H9 (cell line): ENCODE measurements around the gene CDK17. TPM values are rescaled to one million over a fixed set of nuclear protein-coding genes. Genes with fewer than 3 reads are reported as not detected.
A peak's percentile ranks its signal among the peaks of the same experiment; 100 is the strongest.

Source experiments
- DNase-seq: peaks from one replicate; pipeline ENCODE4 v3.0.0-alpha.2; 2017
- H2AFZ ChIP-seq: one replicate; pipeline ENCODE4 v1.6.1; 2013; ENCODE audit warnings: mild to moderate bottlenecking, low read length, control low read depth, moderate library complexity
- H2AK5ac ChIP-seq: 2 replicates; pipeline ENCODE4 v1.6.1; 2013; ENCODE audit warnings: low read length, control low read depth, mixed read lengths; ENCODE audit not compliant: insufficient read length
- H2BK120ac ChIP-seq: one replicate; pipeline ENCODE4 v1.6.1; 2013; ENCODE audit warnings: low read depth, mild to moderate bottlenecking, low read length, control low read depth, inconsistent platforms; ENCODE audit not compliant: poor library complexity, severe bottlenecking
- H2BK12ac ChIP-seq: 2 replicates; pipeline ENCODE4 v1.6.1; 2013; ENCODE audit warnings: low read length, control low read depth, mixed read lengths, low read depth; ENCODE audit not compliant: insufficient read length
- H2BK15ac ChIP-seq: 2 replicates; pipeline ENCODE4 v1.6.1; 2013; ENCODE audit warnings: low read depth, low read length, control low read depth
- H2BK20ac ChIP-seq: one replicate; pipeline ENCODE4 v1.6.1; 2013; ENCODE audit warnings: low read depth, mild to moderate bottlenecking, low read length, control low read depth, inconsistent platforms; ENCODE audit not compliant: poor library complexity, severe bottlenecking
- H2BK5ac ChIP-seq: 2 replicates; pipeline ENCODE4 v1.6.1; 2013; ENCODE audit warnings: low read length, control low read depth, mixed read lengths; ENCODE audit not compliant: insufficient read length
- H3K14ac ChIP-seq: 2 replicates; pipeline ENCODE4 v1.6.1; 2013; ENCODE audit warnings: low read length, control low read depth; ENCODE audit not compliant: insufficient read depth
- H3K18ac ChIP-seq: 2 replicates; pipeline ENCODE4 v1.6.1; 2013; ENCODE audit warnings: low read depth, mild to moderate bottlenecking, mixed read lengths, low read length, control low read depth; ENCODE audit not compliant: insufficient read length
- H3K23ac ChIP-seq: 2 replicates; pipeline ENCODE4 v1.6.1; 2013; ENCODE audit warnings: low read length, control low read depth, mixed read lengths, low read depth; ENCODE audit not compliant: insufficient read length
- H3K23me2 ChIP-seq: 2 replicates; pipeline ENCODE4 v1.6.1; 2013; ENCODE audit warnings: low read depth, mild to moderate bottlenecking, mixed read lengths, low read length, control low read depth; ENCODE audit not compliant: insufficient read length, poor library complexity, severe bottlenecking
- H3K27ac ChIP-seq: 2 replicates; pipeline ENCODE4 v1.5.1; 2013; ENCODE audit warnings: low read length, control low read depth, mixed read lengths, low read depth; ENCODE audit not compliant: insufficient read length
- H3K27me3 ChIP-seq: 2 replicates; pipeline ENCODE4 v1.6.1; 2013; ENCODE audit warnings: low read length, control low read depth, inconsistent platforms; ENCODE audit not compliant: insufficient read depth
- H3K4ac ChIP-seq: 2 replicates; pipeline ENCODE4 v1.6.1; 2013; ENCODE audit warnings: low read depth, mild to moderate bottlenecking, control low read depth, inconsistent platforms, low read length, moderate library complexity
- H3K4me1 ChIP-seq: 2 replicates; pipeline ENCODE4 v1.6.1; 2013; ENCODE audit warnings: low read length, control low read depth, inconsistent platforms; ENCODE audit not compliant: insufficient read depth
- H3K4me2 ChIP-seq: 2 replicates; pipeline ENCODE4 v1.6.1; 2013; ENCODE audit warnings: low read length, control low read depth, mixed read lengths; ENCODE audit not compliant: insufficient read length, insufficient read depth
- H3K56ac ChIP-seq: 2 replicates; pipeline ENCODE4 v1.6.1; 2013; ENCODE audit warnings: low read depth, mild to moderate bottlenecking, mixed read lengths, low read length, control low read depth; ENCODE audit not compliant: insufficient read length
- H3K79me1 ChIP-seq: 2 replicates; pipeline ENCODE4 v1.6.1; 2013; ENCODE audit warnings: low read depth, mild to moderate bottlenecking, moderate library complexity, low read length, control low read depth, inconsistent platforms; ENCODE audit not compliant: insufficient read depth, poor library complexity, severe bottlenecking
- H3K79me2 ChIP-seq: 2 replicates; pipeline ENCODE4 v1.6.1; 2013; ENCODE audit warnings: low read length, control low read depth, inconsistent platforms; ENCODE audit not compliant: insufficient read depth
- H3K9ac ChIP-seq: 2 replicates; pipeline ENCODE4 v1.6.1; 2013; ENCODE audit warnings: low read length, control low read depth, mixed read lengths; ENCODE audit not compliant: insufficient read length; ENCODE audit errors: extremely low read depth
- H3K9me3 ChIP-seq: one replicate; pipeline ENCODE4 v1.6.1; 2013; ENCODE audit warnings: low read depth, low read length, inconsistent platforms; ENCODE audit not compliant: control insufficient read depth
- H3T11ph ChIP-seq: one replicate; pipeline ENCODE4 v1.6.1; 2013; ENCODE audit warnings: mild to moderate bottlenecking, low read length, control low read depth, inconsistent platforms
- H4K20me1 ChIP-seq: one replicate; pipeline ENCODE4 v1.6.1; 2013; ENCODE audit not compliant: control insufficient read depth, insufficient read length, insufficient read depth
- H4K5ac ChIP-seq: 2 replicates; pipeline ENCODE4 v1.6.1; 2013; ENCODE audit warnings: low read depth, mild to moderate bottlenecking, mixed read lengths, low read length, control low read depth; ENCODE audit not compliant: insufficient read length
- H4K8ac ChIP-seq: replicated peaks from 2 replicates; pipeline ENCODE4 v1.6.1; 2013; ENCODE audit warnings: low read length, control low read depth, mixed read lengths, low read depth; ENCODE audit not compliant: insufficient read length
- H4K91ac ChIP-seq: 2 replicates; pipeline ENCODE4 v1.6.1; 2013; ENCODE audit warnings: low read depth, mild to moderate bottlenecking, moderate library complexity, mixed read lengths, low read length, control low read depth; ENCODE audit not compliant: insufficient read length
- H3K27ac Mint-ChIP-seq, 3 experiments: 2 replicates in 2 of 3; 3 replicates in 1 of 3; pipeline ENCODE4 v1.8.0; 2020 to 2021; ENCODE audit warnings: mixed read lengths in 3 of 3, mild to moderate bottlenecking in 1 of 3, moderate library complexity in 1 of 3
- H3K27me3 Mint-ChIP-seq: 2 replicates; pipeline ENCODE4 v1.8.0; 2021; ENCODE audit warnings: low read depth, mild to moderate bottlenecking, moderate library complexity, mixed read lengths
- H3K36me3 Mint-ChIP-seq, 3 experiments: 2 replicates in 2 of 3; 3 replicates in 1 of 3; pipeline ENCODE4 v1.8.0; 2020 to 2021; ENCODE audit warnings: low read depth in 3 of 3, mixed read lengths in 3 of 3; ENCODE audit not compliant: insufficient read depth in 1 of 3
- H3K4me1 Mint-ChIP-seq, 2 experiments: 2 replicates each; pipeline ENCODE4 v1.8.0; 2020; ENCODE audit warnings: mixed read lengths in 2 of 2
- H3K4me3 Mint-ChIP-seq, 2 experiments: 2 replicates in 1 of 2; 3 replicates in 1 of 2; pipeline ENCODE4 v1.8.0; 2020 to 2021; ENCODE audit warnings: mild to moderate bottlenecking in 2 of 2, mixed read lengths in 2 of 2, moderate library complexity in 1 of 2
- H3K9me3 Mint-ChIP-seq, 2 experiments: 2 replicates in 1 of 2; 3 replicates in 1 of 2; pipeline ENCODE4 v1.8.0; 2020; ENCODE audit warnings: mild to moderate bottlenecking in 2 of 2, mixed read lengths in 2 of 2, moderate library complexity in 1 of 2
- CTCF ChIP-seq: fragments of 200-600 bp; sonication (generic); conservative IDR thresholded peaks from 3 replicates; pipeline ENCODE4 v1.8.0; 2021; ENCODE audit warnings: antibody characterized with exemption, mild to moderate bottlenecking
- WGBS: extraction: QIAGEN DNeasy Blood & Tissue Kit; methylation state at CpG from one replicate; pipeline ENCODE4 v1.1.7; 2013; ENCODE audit warnings: missing lambda C conversion rate, low lambda C conversion rate, mixed read lengths; ENCODE audit not compliant: insufficient read length; ENCODE audit errors: extremely low coverage; 5-methylcytosine and 5-hydroxymethylcytosine counted together
- total RNA-seq: library from RNA; stranded (reverse); gene quantifications from 2 replicates; pipeline ENCODE4 v1.2.1, GENCODE V29; 2021

Gene CDK17
- total RNA-seq, 1 experiment from 2014 or later: 28.8 TPM

DNA sequence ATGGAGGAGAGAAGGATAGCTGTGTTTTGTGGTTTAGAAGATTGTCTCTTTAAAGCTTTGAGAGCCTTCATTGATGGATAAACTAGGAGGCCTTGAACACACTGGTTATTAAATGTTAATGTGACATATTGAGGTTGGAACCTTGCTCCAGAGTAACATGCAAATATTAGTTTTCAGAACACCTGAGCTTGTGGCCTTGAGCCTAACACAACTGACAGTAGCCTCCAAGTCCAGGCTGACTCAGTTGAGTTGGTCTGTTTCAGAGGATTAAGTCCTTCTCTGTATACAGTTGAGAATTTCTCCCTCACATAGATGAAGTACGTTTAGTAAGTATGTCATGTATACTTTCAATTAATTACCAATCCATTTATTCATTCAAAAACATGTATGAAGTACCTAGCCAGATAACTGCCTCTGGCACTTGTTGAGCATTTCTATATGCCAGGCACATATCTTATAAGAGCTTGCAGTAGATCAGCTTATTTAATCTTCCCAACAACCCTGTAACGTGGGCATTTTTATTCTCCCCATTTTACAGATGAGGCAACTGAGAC is 142.6 kb downstream of the CDK17 start:
- no peaks in the 10 kb centered on the region for H4K20me1 ChIP-seq
- H3K9me3 Mint-ChIP-seq: no peaks in the 10 kb centered on the region

More for the DNA sequence above, 142.6 kb downstream of the CDK17 start:
- Histone ChIP-seq H3K4me1 (no peaks in the 10 kb centered on the region), H2BK12ac (no peak overlapping the region), H3K9me3 (no peaks in the 10 kb centered on the region), H3K56ac (no peak overlapping the region), H4K5ac (no peak overlapping the region), H2BK120ac (no peak overlapping the region), H2AK5ac (no peak overlapping the region), H3K9ac (no peak overlapping the region), H2BK15ac (no peak overlapping the region), H4K8ac (no peak overlapping the region), H3K23ac (no peak overlapping the region), H3T11ph (no peak overlapping the region), H3K27me3 (no peaks in the 10 kb centered on the region), H4K91ac (no peak overlapping the region), H3K79me2 (no peaks in the 10 kb centered on the region), H3K4me2 (no peak overlapping the region), H3K27ac (no peak overlapping the region), H3K14ac (no peak overlapping the region), H3K4ac (no peak overlapping the region), H2BK5ac (no peak overlapping the region), H2AFZ (no peak overlapping the region), H3K79me1 (no peaks in the 10 kb centered on the region), H2BK20ac (no peak overlapping the region), H3K18ac (no peak overlapping the region), H3K23me2 (no peaks in the 10 kb centered on the region)
- peak overlapping the region in 1 of 3 experiments; percentile 56; a peak in 1 of 7 replicates for H3K27ac Mint-ChIP-seq
- H3K4me3 Mint-ChIP-seq: no peak overlapping the region
- peaks cover 22 to 32% of the 10 kb centered on the region in 2 experiments for H3K4me1 Mint-ChIP-seq
- peaks cover 7 to 29% (median 10%) of the 10 kb centered on the region in 3 experiments; a peak in 4 of 7 replicates for H3K36me3 Mint-ChIP-seq
- H3K27me3 Mint-ChIP-seq: peaks cover 2% of the 10 kb centered on the region; the same call in 1 of the 2 replicates
- WGBS: no CpG with 5 or more reads among the region's 2 CpGs
- TF ChIP-seq CTCF: no peak
- no peak for DNase-seq
